DMS79 treated with DMSO at 0.1 percent for 48 hours (cell line): ENCODE data around the gene HTATSF1.

Source experiments
- DNase-seq: peaks from one replicate; lab custom pipeline; 2025; lab: John Stamatoyannopoulos, UW

Gene HTATSF1

DNA sequence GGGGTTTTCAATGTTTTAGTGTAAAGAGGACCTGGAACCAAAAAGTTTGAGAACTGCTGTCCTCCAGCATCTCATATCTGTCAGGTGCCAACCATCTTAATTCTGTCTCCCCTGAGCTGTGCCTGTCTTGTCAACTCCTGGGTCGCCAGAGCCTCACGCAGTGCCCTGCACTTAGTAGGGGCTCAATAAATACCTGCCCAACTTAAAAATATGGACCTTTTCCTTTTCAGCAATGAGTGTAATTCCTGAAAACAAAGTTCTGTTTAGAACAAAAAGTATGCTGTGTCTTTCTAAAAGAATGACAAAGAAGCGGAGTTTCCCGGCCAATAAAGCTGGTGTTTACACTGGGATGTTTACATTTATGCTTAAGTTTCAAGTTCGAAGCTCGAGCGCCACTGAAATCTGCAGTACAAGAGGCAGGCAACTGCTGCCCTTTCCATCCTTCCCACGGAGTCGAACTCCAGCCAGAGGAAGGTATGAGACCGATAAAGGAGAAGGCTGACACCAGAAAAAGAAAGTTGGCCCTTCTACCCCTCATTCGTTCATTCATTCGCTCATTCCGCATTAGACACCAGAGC is 1.1 kb upstream of the HTATSF1 start:
- DNase-seq: no peak

- DNase-seq: peak; percentile 62
Measured at GRCh38 chrX:136496764-136497555, 432 bp upstream of the HTATSF1 start.

DNA sequence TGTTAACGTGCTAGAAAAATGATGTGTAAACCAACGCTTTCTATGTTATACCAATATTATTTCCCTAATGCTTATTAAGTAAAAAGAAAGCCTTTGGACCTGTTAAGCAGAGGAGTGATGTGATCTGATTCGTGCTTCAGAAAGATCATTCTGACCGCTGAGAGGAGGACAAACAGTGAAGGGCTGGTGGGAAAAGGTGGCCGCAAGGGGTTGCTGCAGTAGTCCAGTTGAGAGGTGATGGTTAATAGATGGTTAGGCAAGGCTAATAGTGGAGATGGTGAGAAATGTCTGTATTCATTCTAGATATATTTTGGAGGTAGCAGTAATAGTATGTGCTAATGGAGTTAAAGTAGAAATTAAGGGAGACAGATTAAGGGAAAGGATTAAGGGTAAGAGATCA is 21.7 kb downstream of the HTATSF1 start:
- DNase-seq: no peak

DNA sequence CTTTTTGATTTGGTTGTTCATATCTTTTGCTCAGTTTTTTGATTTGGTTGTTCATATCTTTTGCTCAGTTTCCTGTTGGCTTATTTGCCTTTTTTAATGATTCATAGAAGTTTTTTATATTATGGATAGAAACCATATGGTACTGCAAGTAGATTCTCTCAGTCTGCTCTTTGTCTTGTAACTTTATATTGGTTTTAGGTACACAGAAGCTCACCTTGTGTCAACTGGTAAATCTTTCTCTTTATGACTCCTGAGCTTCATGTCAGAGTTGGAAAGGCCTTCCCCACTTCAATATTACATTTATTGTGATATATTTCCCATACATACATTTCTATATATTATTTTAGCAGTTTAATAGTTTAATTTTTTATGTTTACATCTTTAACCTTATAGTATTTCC is 26.4 kb downstream of the HTATSF1 start:
- no peak for DNase-seq

- peak; percentile 66 for DNase-seq
Measured at GRCh38 chrX:136525738-136526606, 28.6 kb downstream of the HTATSF1 start.

DNA sequence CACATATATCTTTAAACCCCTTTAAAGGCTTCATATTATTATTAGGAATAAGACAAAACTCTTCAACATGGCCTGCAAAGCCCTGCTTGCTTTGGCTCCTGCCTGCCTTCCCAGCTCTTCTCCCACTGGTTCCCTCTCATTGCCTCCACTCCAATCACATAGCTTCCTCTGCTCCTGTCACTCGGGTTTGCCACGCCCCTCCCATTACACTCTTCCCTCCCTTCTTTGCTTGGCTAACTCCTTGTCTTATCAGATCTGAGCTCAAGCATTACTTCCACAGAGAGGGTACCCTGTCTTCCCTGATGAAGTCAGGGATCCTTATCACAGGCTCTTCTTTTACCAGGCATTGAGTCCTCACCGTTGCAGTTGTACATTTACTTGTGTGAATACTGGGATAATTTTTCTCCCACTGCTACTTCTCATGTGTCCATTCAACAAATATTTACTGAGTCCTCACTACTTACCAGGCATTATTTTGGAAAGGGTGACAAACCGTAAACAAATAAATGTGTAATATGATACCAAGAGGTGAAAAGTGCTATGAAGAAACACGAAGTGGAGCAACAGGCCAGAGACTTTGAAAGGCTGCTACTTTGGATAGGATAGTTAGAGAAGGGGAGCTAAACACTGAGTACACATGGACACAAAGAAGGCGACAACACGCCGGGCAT is 31.4 kb downstream of the HTATSF1 start:
- no peak for DNase-seq

GRCh38 chrX:136529795-136530194 is 32.4 kb downstream of the HTATSF1 start:
- DNase-seq: no peak

DNA sequence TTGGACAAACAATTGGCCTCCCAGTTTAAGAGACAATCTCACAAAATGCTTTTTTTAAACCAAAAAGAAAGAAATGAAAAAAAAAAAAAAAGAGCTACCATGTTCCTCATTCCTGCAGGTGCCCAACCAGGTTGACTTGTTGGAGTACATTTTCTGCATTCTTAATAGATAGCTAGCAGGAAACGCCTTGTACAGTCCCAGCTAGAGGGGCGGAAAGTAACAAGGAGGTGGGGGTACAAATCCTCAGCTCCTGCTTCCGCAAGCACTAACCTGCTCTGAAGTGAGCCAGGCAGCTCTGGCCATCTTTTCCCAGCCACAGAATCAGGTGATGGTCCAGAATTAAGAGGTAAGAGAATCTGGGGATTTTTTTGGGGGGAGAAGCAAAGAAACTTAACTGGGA is 34.6 kb downstream of the HTATSF1 start, which contains the start of gene VGLL1:
TSS of gene VGLL1 (plus strand) at position 265 of the 400 bp plus-strand sequence. CDS start 3,806 bp downstream, outside the sequence.
- no peak for DNase-seq

DNA sequence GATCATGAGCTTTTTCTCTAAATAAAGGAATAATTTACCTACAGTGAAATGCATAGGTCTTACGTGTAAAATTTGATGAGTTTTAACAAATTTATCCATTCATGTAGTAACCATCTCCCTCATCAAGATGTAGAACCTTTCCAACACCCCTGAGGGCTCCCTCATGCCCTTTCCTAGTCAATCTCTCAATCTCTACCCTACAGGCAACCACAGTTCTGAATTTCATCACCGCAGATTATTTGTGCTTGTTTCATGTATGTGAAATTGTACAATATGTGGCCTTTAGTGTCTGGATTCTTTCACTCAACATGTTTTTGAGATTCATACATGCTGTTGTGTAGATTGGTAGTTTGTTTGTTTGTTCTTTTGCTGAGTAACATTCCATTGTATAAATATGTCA is 36.7 kb downstream of the HTATSF1 start:
- no peak for DNase-seq

DNA sequence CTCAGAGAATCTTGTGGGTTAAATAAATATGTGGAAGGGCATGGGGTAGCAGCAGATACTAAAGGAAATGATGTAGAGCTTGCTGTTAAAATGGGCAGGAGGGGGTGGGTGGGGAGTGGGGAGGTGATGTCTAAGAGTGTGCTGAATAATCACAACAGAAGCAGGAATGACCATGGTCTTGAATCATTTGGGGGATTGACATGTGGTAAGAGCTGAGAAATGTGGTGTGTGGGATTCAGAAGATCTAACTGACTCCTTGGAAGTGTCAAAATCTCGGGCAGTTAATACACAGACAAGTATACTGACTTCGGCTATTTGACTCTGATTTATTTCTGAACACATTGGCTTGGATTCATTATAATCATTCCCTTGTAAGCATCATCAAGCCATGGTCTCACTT is 41.4 kb downstream of the HTATSF1 start:
- DNase-seq: no peak

DNA sequence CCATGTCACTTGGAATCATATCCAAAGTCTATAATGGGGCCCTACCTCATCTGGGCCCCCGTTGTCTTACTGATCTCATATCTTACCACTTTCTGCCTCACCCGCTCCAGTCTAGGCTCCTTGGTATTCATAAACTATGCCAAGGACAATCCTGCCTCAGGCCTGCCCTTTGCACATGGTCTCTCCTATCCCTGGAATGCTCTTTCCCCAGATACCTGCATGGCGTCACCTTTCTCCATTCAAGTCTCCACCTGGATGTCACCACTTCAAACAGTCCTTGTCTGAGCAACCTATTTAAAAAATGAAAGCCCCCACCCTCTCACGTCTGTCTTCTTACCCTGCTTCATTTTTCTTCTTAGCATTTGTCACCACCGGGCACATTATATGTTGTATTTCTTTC is 42.8 kb downstream of the HTATSF1 start:
- no peak for DNase-seq

DNA sequence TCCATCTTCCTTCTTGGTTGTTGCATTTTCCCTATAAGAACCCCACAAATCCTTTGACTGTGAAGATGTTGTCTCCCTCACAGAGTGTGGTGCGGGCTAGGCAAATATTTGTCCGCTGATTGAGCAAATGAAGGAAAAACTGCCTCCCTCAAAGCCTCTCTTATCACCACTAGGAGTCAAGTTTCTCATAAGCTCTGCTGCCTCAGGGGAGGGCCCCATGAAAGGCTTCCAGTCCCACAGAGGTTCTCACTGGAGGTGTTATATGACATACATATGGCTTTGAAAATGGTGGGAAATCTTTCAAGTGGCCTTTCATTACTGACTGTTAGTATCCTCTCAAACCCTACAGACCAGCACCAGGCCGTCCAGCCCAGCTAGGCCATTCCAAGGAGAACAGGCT is 43.9 kb downstream of the HTATSF1 start:
- no peak for DNase-seq

- DNase-seq: no peak
Measured at GRCh38 chrX:136542281-136542680, 44.9 kb downstream of the HTATSF1 start.

DNA sequence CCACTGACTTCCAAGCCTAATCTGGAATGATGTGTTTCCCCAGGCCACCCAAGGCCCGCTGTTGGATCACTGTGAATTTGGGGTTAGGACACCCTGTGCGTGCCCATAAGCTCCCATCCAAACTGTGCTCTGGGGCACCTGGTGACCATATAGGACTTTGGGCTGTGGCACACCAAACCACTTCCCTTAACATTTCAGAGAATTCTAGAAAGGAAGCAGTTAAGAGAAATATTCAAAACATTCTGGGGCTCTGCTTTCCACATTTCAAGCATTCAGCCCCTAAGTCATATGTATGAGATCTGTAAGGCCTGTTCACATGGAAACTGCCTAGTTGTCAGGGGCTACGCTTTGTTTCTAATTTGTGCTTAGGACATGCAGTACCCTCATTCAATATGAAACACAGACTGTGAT is 49.0 kb downstream of the HTATSF1 start:
- no peak for DNase-seq

DNA sequence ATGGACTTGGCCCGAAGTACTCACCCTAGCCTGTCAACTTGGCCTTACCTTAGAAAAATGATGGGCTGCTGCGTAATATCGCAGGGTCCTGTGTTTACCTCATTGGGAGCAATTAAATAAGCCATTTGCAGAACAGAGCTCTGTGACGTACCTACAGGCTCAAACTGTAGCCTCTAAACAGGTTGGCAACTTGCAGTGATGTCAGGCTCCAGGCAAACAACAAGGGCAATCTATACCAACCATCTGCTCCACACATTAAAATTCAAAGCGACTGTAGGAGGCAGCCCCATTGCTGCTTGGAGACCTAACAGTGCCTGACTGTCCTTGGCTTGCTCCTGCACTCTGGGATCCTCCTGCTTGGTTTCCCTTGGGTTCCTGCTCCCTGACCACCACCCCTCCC is 51.8 kb downstream of the HTATSF1 start:
- DNase-seq: no peak

GRCh38 chrX:136551410-136551809 is 54.0 kb downstream of the HTATSF1 start:
- no peak for DNase-seq

- DNase-seq: no peak
Measured at GRCh38 chrX:136555694-136556093, 58.3 kb downstream of the HTATSF1 start.
